HG02970 (cell line): ENCODE results near the gene NDUFAF8.

Experiments
- ATAC-seq: cut with Tn5 transposase; IDR thresholded peaks from one replicate; pipeline ENCODE4 v1.9.1; 2021; ENCODE audit warnings: mild to moderate bottlenecking, moderate library complexity, moderate number of reproducible peaks; ENCODE audit not compliant: unreplicated experiment, low FRiP score

Gene NDUFAF8

DNA sequence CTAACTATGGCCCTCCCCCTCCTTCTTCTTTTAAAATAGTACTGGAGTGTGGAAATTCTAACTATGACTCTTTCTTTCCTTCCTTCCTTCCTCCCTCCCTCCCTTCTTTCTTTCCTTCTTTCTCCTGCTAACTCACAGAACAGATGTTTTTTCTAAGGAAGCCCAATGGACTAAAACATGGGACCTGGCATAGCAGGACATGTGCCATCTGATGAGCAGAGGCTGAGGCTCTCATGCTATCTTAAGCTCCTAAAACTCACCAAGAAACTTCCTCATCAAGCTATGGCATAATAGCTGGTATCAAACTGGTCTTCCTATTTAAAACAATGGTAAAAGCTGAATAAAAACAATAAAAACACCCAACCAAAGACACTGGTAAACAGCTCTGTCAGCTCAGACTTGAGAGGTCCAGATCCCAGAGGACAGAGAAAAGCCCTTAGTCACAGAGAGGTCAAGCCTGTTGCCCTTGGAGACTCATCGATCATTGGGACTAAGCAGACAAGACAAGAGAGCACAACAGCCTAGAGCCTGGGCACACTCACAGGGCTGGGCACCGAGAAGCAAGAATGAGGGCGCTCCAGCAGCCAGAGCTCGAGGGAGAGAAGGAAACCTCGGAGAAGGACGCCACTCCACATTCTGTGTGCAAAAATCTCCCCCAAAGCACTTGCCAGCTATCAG, 28.4 kb downstream of the NDUFAF8 start:
- ATAC-seq, result no peak

DNA sequence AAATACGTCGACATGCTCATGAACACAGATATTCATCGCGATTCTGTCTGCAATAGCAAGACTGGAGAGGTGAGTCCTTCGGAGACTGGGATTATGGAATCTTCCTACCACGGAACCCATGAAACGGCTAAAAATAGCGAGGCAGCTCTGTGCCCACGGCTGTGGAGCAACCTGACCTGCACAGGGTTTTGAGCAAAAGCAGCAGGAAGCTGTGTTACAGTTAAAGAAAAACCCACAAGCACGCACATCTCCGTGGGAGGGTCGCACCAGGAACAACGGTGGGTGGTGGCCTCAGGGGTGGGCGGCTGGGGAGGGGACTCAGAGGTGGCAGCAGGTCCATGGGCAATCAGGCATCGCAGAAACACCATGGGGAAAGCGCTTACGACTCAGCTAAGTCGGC, 31.2 kb downstream of the NDUFAF8 start:
- no peak for ATAC-seq

DNA sequence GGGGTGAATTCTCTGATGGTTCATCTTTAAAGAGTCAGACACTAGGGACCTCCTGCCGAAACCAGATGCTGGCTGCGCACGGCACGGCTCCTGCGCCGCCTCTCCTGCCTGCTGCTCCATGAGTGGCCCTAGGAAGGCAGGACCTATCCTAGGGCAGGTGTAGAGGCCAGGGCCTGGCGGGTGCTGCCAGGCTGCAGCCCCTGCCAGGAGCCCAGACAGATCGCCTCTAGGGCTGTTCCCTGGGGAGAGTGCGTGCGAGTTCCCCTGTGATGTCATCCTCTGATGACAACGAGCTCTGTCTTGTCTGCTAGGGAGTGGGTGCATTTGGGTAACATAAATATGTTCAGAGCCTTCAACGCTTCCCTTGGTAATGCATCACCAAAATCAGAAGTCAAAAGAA, 32.1 kb downstream of the NDUFAF8 start:
- ATAC-seq, result no peak

DNA sequence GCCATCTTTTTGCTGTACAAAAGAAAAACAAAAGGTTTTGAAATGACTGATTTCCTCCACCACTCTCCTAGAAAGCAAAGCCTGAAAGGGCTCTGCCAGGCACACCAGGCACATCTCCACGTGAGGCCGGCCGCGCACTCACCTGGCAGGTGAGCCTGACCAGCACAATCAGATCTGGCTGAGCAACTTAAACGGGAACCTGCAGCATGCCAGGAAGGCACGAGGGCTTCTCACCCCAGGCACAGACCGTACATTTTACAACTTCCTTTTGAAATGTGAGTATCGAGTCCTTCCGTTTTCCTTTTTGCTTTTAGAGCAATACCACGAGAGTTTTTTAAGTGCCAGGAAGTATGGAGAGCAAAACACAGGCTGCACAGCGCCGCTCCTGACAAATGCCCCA, 33.5 kb downstream of the NDUFAF8 start:
- ATAC-seq, result no peak

DNA sequence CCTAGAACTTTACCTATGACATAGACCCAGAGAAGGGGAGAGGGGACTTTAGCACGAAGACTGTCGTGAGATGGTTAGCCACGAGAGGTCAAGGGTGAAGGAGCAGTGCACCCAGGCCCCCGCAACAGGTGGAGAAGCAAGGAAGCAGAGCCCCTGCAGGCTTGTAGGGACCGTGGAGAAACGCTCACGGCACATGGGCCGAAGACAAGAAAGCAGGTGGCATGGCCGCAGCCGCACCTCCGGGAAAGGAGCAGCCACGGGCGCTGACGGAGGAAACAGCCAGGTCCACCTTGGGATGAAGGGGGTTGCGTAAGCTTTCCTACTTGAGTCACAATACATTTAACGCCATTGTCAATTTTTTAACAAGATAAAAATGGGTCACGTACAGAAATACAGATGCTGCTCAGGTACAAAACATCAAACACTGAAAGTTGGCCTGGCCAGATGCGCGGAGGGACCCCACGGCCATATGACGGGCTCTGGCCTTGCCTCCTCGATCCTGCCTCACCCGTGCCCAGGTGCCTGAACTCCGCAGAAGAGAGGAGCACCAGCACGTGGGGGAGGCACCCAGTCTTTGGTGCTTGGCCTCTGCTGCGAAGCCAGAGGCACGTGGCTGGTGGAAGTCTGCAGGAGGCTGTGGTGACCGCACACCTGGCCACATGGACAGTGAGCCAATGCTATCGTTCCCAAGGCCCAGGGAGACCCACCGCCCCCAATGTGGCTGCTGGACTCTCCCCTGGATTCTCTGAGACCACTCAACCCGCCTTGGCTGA, 34.8 kb downstream of the NDUFAF8 start:
- ATAC-seq, result no peak

DNA sequence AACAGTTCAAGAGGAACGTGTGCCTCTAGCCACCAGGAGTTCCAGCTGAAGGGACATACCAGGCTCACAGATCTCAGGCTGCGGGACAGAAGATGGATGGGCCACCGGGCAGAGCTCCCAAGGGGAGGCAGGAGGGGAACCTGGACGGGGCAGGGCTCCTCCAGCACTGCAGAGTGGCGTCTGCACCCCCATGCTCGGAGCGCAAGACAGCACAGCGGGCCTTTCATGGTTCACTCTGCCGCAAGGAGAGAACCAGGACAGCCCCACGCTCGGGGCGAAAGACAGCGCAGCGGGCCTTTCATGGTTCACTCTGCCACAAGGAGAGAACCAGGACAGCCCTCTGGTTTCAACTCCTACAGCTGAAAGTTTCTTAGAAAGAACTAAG, 35.3 kb downstream of the NDUFAF8 start:
- no peak for ATAC-seq

DNA sequence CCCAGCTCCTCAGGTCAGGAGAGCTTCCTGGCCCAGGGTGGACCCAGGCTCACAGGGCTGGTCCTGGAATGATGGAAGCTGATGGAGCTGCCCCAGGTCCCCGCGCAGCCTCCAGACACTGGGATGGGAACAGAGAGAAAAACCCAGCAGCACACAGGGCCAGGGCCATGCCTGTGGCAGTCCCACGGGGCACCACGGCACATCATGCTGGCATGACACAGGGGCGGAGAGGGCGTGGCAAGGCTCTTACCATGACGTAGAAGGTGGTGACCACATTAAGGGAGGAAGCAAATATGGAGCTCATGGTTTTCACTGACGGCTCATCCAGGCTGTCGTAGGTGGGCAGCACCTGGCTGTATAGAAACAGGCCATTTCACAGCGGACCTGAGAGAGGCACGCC, 37.7 kb downstream of the NDUFAF8 start:
- no peak for ATAC-seq

DNA sequence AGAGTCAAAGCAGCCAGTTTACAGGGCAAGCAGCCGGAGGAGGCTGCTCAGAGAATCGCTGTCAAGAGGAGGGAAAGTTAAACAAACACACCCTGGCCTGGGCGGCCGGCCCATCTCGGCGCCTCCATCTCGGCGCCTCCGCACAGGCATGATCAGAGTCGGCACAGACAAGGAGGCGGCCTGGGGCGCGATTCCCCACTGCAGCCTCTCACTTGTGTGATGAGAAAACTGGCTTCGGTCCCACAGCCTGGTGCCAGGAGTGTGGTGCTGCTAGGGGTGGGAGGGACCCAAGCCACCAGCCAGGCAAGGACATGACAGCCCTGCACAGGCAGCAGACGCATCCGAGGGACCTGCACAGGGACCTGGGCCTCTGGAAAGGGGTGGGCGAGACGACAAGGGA, 38.3 kb downstream of the NDUFAF8 start:
- ATAC-seq, result no peak

DNA sequence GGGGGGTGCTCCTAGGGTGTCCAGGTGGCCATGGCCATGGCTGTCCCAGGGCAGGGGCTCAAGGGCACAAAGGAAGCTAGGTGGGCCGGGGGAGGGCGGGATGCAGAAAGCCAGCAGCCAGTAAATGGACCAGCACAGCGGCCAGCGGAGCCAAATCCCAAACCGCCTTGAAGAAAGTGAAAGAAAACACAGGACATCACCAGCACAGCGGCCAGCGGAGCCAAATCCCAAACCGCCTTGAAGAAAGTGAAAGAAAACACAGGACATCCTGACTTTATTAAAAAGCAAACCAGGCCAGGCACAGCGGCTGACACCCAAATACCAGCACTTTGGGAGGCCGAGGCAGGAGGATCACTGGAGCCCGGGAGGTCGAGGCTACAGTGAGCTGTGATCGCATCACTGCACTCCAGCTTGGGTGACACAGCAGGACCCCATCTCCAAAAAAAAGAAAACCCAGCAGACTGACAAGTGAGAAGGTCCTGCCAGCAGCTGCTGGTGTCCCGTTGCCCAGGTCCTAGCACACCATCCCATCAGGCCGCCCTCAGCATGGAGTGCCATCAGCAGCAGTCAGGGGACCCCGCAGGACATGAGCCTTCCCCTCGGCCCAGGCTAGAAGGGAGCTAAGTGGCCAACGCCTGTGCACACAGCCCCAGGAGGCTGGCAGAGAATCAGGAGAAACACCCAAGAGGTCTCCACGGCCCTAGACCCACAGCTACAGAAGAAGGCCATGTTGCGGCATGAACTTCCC, 39.0 kb downstream of the NDUFAF8 start:
- no peak for ATAC-seq

DNA sequence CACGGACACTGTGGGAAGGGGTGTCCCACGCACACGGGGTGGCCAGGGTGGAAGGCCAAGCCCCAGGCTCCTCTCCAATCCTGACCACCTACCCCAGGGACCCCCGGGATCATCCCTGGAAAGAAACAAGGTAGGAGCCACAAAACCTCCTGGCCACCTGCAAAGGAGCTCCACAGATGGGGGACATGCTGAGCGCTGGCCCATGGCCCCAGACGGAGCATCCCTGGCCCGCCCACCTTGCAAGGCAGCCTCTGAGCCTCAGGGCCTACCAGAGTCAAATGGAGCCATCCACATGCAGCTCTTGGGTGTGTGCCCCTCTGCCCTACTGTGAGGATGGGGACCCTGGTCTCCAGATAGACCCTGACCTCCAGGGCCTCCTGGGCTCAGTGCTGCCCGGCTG, 39.7 kb downstream of the NDUFAF8 start:
- ATAC-seq, result no peak

DNA sequence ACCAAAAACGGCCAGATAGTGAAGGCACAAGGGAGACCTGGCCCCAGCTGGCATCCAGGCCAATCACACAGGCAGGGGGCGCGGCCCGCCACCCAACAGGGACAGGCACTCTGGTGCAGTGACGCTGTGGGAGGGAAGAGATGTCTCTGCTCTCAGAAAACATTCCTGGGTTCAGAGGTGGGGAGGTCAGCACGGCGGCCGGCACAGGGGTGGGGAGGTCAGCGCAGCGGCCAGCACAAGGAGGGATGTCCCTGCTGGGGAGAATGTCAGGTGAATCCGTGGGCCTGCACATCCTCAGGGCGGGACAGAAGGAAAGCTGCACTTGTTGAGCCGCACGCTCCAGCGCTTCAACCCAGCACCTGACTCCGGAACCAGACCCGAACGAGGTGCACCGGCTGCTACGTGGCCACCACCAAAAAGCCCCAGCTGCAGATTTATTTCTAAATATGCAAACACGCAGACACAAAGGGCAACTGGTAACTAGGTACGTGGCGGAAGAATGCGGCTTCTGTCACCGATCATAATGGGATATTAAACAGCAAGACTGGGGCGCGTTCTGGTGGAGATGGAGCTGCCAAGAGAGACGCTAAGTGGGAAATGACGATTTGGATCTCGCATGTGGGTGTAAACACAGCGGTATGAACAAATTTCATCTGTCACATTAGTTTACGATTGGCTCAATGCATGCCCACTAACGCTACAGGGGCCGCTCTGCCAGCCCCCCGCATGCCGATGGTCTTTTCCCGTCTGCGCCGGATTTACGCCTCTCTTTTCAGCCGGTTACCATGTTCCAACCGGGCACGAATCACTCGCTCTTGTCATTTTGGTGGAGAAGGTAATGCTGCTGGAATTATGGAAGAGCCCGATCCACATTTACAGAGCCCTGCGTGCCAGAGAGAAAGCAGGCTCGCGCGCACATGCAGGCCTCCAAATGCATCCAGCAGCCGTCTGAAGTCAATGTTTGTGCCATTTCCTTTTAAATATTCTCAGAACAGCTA, 40.5 kb downstream of the NDUFAF8 start:
- no peak for ATAC-seq

DNA sequence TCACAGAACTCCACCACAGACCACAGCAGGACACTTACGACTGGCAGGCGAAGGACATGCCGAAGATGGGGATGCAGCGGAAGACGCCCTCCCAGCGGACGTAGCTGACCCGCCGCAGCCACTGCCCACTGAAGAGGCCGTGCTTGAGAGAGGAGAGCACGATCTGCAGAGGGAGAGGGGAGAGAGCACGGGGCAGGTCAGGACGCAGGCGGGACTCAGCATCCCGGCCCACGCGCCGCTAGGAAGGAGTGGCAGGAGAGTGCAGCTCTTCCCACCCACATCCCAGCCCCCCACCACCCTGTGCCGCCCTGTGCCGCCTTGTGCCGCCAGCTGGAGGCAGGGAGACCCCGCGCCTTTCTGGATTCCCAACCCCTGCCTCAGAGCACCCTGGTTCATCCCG, 41.5 kb downstream of the NDUFAF8 start:
- no peak for ATAC-seq

DNA sequence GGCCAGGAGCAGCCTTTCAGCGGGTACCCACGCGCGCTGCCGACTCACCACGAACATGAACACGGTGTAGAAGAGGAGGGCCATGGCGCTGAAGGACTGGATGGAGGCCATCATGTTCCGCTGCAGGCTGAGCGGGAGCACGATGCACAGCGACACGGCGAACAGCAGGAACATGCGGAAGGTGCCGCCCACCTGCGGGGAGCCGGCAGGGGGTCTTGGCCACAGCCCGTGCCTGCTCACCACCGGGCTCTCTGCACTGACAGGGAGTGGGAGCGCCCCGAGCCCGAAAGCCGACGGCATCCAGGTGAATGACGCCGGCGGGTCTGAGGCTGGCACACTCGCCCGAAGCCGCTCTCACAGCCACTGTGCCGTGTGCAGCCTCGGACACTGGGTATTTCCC, 43.0 kb downstream of the NDUFAF8 start:
- no peak for ATAC-seq

DNA sequence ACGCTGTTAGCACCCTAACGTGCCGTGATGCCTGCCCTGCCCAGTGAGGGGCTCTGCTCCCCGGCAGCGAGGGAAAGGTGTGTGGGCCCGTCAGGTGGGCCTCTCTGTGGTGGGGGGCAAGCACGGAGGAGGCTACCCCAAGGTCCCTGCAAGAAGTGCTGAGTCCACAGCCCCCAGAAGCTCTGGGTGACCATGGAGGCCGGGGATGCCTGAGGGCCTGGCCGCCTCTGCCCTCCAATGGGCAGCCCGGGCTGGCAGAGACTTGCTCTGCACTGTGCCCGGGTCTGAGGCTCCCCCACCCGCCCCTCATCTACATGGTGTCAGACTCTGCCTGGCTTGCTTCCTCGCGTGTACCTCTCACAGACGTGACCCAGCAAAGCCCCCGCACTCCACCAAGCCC, 43.8 kb downstream of the NDUFAF8 start:
- no peak for ATAC-seq

DNA sequence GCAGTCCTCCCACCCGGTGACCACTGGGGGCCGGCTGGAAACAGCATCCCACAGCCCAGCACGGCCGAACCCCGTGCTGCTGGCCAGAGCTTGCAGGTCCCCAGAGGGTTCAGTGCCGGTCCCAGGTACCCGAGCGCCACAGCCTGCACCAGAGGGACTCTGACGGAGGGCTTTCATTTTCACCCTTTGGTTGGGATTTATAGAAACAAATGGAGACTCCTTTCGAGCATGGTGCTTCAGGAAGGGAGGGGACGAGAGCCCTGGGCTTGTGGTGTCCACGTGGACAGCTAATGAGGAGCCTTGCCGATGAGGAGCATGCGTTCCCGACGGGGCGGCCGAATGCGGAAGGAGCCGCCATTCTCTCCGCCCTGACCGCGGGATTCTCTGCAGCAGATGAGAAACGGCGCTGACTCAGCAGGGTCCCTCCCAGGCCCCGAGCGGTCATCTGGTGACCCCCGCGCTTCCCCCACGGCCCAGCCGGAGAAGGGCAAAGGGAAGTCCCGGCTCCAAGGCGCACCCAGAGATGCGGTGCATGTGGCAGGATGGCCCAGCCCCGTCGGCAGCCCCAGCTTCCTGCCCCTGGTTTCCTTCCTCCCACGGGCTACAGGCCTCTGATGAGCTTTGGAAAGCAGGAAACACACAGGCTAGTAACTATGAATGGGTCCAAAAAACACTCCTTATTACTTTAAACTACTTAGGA, 46.2 kb downstream of the NDUFAF8 start:
- ATAC-seq, result no peak

DNA sequence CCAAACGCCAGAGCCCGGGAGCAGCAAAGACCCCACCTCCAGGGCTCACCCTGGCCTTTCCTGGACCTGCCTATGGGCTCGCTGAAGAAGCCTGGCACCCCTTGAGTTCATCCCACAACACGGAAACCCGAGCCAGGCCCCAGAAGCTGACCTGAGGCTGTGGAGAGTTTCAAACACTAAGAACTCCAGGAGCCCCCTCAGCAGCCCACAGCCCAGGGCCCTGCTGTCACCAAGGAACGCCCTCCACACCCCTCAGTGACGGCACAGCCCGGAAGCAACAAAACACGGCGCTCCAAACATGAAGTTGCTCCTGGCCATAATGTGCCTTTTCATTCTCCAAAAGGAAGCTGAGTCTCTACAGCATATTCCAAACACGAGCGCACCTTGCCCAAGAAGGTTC, 46.8 kb downstream of the NDUFAF8 start:
- ATAC-seq, result no peak

DNA sequence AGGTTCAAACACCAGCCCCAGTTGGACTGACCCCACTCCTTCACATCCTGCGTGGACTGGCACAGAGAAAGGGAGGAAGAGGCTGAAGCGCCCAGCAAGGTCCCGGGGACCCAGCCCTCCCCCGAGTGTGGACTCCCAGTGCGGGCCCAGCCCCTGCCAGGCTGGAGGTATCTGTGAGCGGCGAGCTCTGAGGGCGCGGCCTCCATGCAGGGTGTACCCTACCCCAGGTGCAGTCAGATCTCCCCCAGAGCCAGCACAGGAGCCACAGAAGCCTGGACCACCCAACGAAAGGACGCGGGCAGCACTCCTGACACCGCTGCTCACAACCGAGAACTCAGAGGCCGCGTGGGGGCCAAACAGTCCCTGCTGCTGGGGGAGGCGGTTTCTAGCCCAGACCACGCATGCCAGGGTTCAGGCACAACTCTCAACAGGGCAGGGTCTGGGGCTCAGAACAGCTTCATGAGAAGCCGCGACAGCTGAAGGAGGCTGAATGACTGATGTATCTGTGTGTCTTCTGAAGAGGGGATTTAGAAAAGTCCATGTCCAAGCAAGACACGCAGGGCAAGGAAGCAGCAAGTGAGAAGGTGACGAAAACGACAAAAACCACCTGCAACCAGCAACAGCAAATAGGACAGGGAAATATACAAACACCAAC, 47.5 kb downstream of the NDUFAF8 start:
- ATAC-seq, result no peak

DNA sequence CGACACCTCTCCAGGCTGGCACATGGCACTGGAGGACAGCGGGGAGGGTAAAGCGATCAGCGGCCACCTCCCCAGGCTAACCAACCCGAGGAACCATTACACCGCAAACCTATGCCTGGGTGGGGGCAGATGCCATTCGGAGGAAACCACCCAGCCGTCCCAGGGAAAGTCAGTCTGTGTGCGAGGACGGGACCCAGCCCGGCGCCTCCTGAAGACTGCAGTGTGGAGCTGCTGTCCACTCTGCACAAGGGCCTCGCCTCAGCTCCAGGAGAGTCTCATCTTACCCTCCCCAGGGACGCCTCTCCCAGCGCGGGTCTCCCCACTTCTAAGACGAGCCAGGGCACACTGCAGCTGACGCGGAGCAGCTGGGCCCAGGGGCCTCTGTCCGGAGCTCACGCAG, 48.0 kb downstream of the NDUFAF8 start:
- ATAC-seq, result no peak

DNA sequence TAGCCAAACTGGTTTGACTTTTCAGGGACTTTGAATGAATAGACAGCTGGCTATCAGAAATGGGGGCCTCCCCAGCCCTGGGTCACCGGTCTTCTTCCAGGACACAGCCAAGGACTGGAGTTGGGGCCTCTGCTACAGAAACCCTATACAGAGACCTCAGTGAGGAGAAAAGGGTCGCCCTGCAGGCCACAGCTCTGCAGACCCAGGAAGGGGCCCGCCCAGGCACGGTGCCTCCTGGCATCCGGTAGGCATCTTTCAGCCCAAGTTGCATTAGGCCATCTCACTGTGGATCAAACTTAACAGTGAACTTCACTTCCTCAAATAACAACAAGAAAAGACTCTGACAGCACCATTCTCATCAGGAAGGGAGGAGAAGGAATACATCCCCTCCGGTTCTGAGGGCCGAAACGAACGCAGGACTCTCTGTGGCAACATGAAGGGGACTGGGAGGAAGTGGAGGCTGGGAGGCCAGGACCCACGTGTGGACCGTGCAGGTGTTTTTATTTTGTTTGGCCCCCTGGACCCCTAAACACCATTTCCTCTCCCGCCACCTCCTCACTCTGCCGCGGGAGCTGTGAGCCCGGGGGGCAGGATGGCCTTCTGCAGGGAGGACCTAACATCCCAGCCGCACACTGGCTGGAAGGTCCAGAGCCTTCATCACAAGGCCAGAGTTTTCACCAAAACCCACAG, 48.8 kb downstream of the NDUFAF8 start:
- no peak for ATAC-seq
